Activated CD8-positive, alpha-beta T cell treated with anti-CD3 and anti-CD28 coated beads, Interleukin-2, amount 10 ng/mL, durations not matched to agents 7 days and 5 days (primary cell): ENCODE results near the gene ANKRD28. TPM values are rescaled to one million over a fixed set of nuclear protein-coding genes. Genes with fewer than 3 reads are reported as not detected.

Experiments used
- ATAC-seq: fragments of 150-1000 bp; cut with Tn5 transposase; one replicate; pipeline ENCODE4 v1.10.0; 2021; ENCODE audit warnings: moderate library complexity
- CTCF ChIA-PET: fragments of 350-600 bp; sonication (Branson Sonifier 250); formaldehyde crosslinking; loops from one replicate; lab custom pipeline; 2021; ENCODE audit warnings: antibody characterized with exemption; lab: Charles Lee
- POLR2A ChIA-PET: fragments of 350-600 bp; sonication (Branson Sonifier 250); formaldehyde crosslinking; loops from one replicate; lab custom pipeline; 2021; ENCODE audit warnings: antibody characterized with exemption; lab: Charles Lee
- DNase-seq: peaks from one replicate; pipeline ENCODE4 v3.0.0-alpha.2; 2020
- H3K27ac Mint-ChIP-seq: one replicate; pipeline ENCODE4 v1.8.0; 2021; ENCODE audit warnings: mild to moderate bottlenecking, mixed read lengths
- H3K27me3 Mint-ChIP-seq: one replicate; pipeline ENCODE4 v1.8.0; 2021; ENCODE audit warnings: low read depth, mixed read lengths
- H3K36me3 Mint-ChIP-seq: one replicate; pipeline ENCODE4 v1.8.0; 2021; ENCODE audit warnings: low read depth, mixed read lengths
- H3K4me1 Mint-ChIP-seq: one replicate; pipeline ENCODE4 v1.8.0; 2021; ENCODE audit warnings: low read depth, mixed read lengths
- H3K4me3 Mint-ChIP-seq: one replicate; pipeline ENCODE4 v1.8.0; 2021; ENCODE audit warnings: mild to moderate bottlenecking, mixed read lengths
- H3K9me3 Mint-ChIP-seq: one replicate; pipeline ENCODE4 v1.8.0; 2022; ENCODE audit warnings: mixed read lengths; ENCODE audit not compliant: insufficient read depth
- total RNA-seq, 2 experiments: library from RNA; stranded (reverse); gene quantifications; one replicate each; pipeline ENCODE4 v1.2.3, GENCODE V29; 2021

The ANKRD28 gene
- total RNA-seq, 2 experiments from 2014 or later = 30.7 to 37.7 TPM

DNA sequence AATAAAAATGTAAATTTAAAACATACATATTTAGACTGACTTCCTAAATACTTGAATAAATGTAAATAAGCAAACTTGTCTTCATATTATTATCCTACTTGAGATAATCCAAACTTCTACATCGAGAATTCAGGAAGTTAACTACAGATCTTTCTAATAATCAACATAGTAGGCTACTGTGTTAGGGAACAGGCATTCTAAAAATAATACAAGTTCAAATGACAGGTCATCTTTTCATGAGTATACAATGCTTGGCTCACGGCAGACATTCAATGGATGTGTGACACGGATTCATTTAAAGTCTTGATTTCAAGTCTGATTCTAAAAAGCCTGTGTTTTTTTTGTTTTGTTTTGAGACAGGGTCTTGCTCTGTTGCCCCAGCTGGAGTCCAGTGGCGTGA lies 107.5 kb downstream of the ANKRD28 start:
- ATAC-seq (no peak), DNase-seq (no peak)
- no peaks in the 10 kb centered on the region for H3K9me3 Mint-ChIP-seq
- POLR2A ChIA-PET = no interaction called here
- CTCF ChIA-PET = no interaction called here
- peaks cover 35% of the 10 kb centered on the region for H3K36me3 Mint-ChIP-seq
- no peaks in the 10 kb centered on the region for H3K27me3 Mint-ChIP-seq
- no peak overlapping the region for H3K27ac Mint-ChIP-seq
- no peaks in the 10 kb centered on the region for H3K4me1 Mint-ChIP-seq
- no peak overlapping the region for H3K4me3 Mint-ChIP-seq

DNA sequence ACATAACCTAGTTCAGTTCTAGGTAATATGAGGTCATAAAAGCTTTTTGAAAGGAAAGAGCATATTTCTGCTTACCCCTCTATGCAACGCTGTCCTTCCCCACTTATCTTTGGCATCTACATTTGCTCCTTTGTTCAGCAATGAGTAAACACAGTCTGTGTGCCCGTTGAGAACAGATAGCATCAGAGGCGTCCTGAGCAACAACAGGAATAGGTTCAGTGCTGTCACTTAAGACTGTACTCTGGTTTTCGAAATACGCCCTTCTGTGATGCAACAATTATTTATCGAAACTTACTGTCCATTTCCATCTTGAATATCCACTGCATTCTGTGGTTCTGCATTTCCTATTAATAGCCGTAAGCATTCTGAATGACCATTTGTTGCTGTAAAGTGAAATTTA lies 111.9 kb downstream of the ANKRD28 start:
- Mint-ChIP-seq H3K36me3 (peaks cover 46% of the 10 kb centered on the region), H3K4me1 (no peaks in the 10 kb centered on the region), H3K9me3 (no peaks in the 10 kb centered on the region), H3K4me3 (no peak overlapping the region), H3K27me3 (no peaks in the 10 kb centered on the region), H3K27ac (no peak overlapping the region)
- DNase-seq (no peak), ATAC-seq (no peak)
- ChIA-PET POLR2A (no interaction called here), CTCF (no interaction called here)

DNA sequence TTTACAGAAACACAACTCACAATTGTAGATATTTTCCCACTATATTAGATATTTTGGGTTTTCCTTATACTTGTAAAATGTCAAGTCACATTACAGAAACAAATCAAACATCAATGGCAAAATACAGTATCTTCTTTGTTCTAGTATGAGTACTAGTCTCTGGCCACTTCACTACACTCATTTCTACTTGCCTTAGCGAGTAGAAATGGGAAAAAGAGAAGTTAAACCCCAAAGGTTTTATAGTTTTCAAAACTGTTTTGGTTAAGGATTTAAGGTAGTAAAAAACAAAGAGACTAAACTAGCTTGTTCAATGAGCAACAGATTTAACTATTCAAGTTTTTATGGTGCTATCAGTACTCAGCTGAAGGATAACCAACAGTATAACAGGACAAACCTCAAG lies 114.5 kb downstream of the ANKRD28 start:
- ATAC-seq = no peak
- CTCF ChIA-PET = interaction anchor here (0.7 to 2.2 kb wide), 3 partner anchors 14 to 53 kb away, joined by 3 to 6 read pairs (median 3); no protein-coding TSS in a partner anchor

DNA sequence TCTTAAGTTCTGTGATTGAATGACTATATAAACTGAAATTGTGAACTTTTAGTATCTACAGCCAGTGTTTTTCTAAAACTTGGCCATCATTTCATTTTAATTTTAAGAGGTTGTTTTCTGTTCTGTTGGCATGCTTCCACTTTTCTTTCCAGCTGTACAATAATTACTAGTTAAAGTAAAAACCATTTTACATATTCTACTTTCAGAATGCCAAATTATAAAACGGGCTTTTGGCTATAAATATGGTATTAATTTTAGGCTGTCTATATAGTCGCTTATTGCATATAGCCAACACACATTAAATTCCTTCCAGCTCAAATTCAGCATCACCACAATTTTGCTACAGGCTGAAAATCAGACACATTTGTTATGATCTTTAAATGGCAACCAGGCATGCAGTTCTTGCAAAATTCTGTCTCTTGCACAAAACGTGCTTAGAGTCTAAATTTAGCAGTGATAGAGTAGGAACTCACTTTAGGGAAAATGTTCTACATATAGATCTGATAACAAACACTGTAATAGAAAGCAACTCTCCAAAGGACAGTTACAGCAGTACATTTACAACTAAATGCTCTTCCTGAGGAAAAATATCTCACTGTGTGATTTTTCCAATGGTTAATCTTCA lies 115.1 kb downstream of the ANKRD28 start:
- ChIA-PET CTCF (interaction anchor here (1.0 to 2.2 kb wide), 2 partner anchors 13 to 52 kb away, joined by 3 to 6 read pairs; no protein-coding TSS in a partner anchor), POLR2A (no interaction called here)
- peaks cover 44% of the 10 kb centered on the region for H3K36me3 Mint-ChIP-seq
- DNase-seq = no peak
- no peaks in the 10 kb centered on the region for H3K27me3 Mint-ChIP-seq
- no peak overlapping the region for H3K4me3 Mint-ChIP-seq
- H3K9me3 Mint-ChIP-seq = no peaks in the 10 kb centered on the region
- no peak overlapping the region for H3K27ac Mint-ChIP-seq
- no peak for ATAC-seq
- H3K4me1 Mint-ChIP-seq = no peaks in the 10 kb centered on the region

More for the DNA sequence above, 114.5 kb downstream of the ANKRD28 start:
- Mint-ChIP-seq H3K36me3 (peaks cover 41% of the 10 kb centered on the region), H3K4me1 (no peaks in the 10 kb centered on the region), H3K4me3 (no peak overlapping the region), H3K27ac (no peak overlapping the region), H3K27me3 (no peaks in the 10 kb centered on the region), H3K9me3 (no peaks in the 10 kb centered on the region)
- POLR2A ChIA-PET = no interaction called here
- no peak for DNase-seq

DNA sequence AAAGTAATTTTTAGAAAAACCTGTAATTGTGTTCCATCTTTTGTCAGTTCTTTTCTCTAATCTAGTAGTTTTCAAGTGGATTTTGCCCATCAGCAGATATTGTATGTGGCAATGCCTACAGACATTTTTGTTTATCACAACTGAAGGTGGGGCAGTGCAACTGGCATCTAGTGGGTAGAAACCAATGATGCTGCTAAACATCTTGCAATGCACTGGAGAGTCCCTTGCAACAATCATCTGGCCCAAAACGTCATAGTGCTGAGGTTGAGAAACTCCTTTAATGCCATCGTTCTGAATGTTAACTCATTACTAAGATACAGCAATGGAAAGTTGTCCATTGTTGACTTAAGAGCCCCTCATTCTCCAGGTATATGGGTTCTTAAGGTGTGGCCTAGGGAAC lies 116.1 kb downstream of the ANKRD28 start:
- Mint-ChIP-seq H3K4me3 (no peak overlapping the region), H3K27me3 (no peaks in the 10 kb centered on the region), H3K36me3 (peaks cover 49% of the 10 kb centered on the region), H3K27ac (no peak overlapping the region), H3K4me1 (no peaks in the 10 kb centered on the region), H3K9me3 (no peaks in the 10 kb centered on the region)
- CTCF ChIA-PET = interaction anchor here (2.2 kb wide), 1 partner anchor 51 kb away, joined by 6 read pairs; no protein-coding TSS in a partner anchor
- no peak for ATAC-seq
- no peak for DNase-seq
- POLR2A ChIA-PET = no interaction called here

DNA sequence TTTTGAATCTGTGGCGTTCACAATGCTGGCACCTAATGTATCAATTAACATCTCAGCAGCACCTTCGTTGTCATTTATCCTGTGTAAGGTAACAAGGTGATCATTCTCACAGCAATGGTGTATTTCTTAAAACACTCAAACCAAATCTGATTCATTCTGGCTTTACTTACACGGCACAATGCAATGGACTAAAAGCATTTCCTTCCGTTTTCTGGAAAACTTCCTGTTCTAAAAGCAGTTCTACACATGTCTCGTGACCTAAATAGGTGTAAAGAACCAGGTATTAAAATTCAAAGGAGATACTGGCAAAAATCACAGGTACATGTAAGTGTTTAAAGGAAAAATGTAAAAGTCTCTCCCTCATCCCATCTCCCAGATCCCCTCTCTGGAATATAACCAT lies 118.5 kb downstream of the ANKRD28 start:
- H3K9me3 Mint-ChIP-seq = no peaks in the 10 kb centered on the region
- no peaks in the 10 kb centered on the region for H3K4me1 Mint-ChIP-seq
- DNase-seq (no peak), ATAC-seq (no peak)
- no peak overlapping the region for H3K4me3 Mint-ChIP-seq
- no peaks in the 10 kb centered on the region for H3K27me3 Mint-ChIP-seq
- POLR2A ChIA-PET = no interaction called here
- H3K36me3 Mint-ChIP-seq = peaks cover 38% of the 10 kb centered on the region
- H3K27ac Mint-ChIP-seq = no peak overlapping the region
- CTCF ChIA-PET = no interaction called here

DNA sequence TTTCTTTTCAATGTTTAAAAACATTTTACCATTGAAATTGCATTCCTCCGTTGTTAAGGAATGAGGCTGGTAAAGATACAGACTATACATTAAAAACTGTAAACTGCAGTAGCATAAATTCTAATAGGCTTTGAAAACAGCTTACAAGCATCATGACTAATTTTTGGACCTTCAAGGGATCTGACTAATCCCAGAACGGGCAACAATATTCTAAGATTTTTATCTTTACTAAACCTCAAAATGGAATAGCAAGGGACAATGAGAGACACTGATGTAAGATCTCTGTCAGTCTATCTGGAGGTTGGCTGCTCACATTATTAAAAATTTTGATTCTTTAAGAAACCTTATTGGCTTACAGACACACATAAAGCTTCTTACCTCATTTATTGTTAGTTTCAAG lies 121.5 kb downstream of the ANKRD28 start:
- H3K4me3 Mint-ChIP-seq = no peak overlapping the region
- DNase-seq = no peak
- peaks cover 22% of the 10 kb centered on the region for H3K36me3 Mint-ChIP-seq
- no peaks in the 10 kb centered on the region for H3K9me3 Mint-ChIP-seq
- no peak for ATAC-seq
- POLR2A ChIA-PET = no interaction called here
- H3K27me3 Mint-ChIP-seq = no peaks in the 10 kb centered on the region
- no peaks in the 10 kb centered on the region for H3K4me1 Mint-ChIP-seq
- CTCF ChIA-PET = no interaction called here
- no peak overlapping the region for H3K27ac Mint-ChIP-seq

DNA sequence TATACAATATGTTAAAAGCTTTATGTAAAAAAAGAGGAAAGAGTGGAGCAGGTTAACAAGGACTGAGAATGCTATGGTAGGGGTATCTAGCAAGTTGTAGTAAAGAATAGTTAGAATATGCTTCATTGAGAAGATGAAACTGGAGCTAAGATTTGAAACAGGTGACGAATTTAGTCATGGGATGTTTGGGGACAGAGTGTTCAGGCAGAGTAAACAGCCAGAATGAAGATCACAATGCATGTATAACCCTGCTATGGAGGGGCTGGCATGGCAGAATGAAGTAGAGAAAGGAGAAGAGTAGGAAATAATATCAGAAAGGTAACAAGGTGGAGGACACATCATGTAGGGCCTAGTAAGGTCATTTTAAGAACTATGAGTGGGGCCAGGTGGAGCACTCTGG lies 124.2 kb downstream of the ANKRD28 start:
- Mint-ChIP-seq H3K36me3 (peaks cover 34% of the 10 kb centered on the region), H3K27ac (no peak overlapping the region), H3K9me3 (no peaks in the 10 kb centered on the region), H3K4me3 (no peak overlapping the region), H3K4me1 (no peaks in the 10 kb centered on the region), H3K27me3 (no peaks in the 10 kb centered on the region)
- CTCF ChIA-PET = no interaction called here
- ATAC-seq (no peak), DNase-seq (no peak)
- POLR2A ChIA-PET = no interaction called here

DNA sequence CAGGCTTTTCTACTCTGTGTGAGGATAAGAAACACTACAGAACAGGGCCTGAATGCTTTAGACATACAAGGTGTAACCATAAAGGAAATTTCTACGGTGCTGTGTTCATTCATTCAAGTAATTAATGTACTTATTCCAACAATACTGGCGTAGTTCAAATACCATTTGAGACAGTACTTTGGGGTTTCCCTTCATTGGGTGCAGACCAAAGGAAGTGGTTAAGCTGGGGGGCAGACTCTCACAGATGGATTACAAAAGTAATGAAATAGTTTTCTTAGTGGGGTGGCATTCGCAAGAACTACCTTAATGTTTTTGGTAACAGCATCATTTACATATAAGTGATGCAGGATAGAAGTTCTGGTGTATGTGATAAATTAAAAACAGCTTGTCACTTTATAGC lies 130.3 kb downstream of the ANKRD28 start:
- no peaks in the 10 kb centered on the region for H3K27me3 Mint-ChIP-seq
- H3K4me3 Mint-ChIP-seq = peak overlapping the region; percentile 41
- DNase-seq = peak; percentile 77
- H3K27ac Mint-ChIP-seq = peak overlapping the region; percentile 52
- H3K4me1 Mint-ChIP-seq = peaks cover 18% of the 10 kb centered on the region
- peaks cover 55% of the 10 kb centered on the region for H3K36me3 Mint-ChIP-seq
- ATAC-seq = peak; percentile 94
- ChIA-PET CTCF (interaction anchor here (1.0 to 1.6 kb wide), 4 partner anchors 16 to 144 kb away, joined by 3 to 6 read pairs (median 4); no protein-coding TSS in a partner anchor), POLR2A (no interaction called here)
- H3K9me3 Mint-ChIP-seq = peaks cover 17% of the 10 kb centered on the region

DNA sequence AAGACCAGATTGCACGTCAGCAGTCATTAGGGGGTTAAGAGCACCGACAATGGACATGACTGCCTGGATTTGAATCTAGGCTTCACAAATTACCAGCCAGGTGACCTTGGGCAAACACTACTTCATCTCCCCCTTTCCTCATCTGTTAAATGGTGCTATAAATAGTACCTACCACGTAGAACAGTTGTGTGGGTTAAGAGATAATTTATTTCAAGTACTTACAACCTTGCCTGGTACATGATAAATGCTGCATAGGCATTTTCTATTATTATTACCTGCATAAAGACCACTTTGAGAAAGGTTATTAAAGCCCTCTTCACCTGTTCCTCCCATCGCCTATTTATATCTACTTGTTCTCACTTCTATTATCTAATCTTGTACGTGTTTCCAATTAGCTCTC lies 131.5 kb downstream of the ANKRD28 start:
- no peak for DNase-seq
- ATAC-seq = no peak
- Mint-ChIP-seq H3K4me1 (peaks cover 20% of the 10 kb centered on the region), H3K36me3 (peaks cover 56% of the 10 kb centered on the region), H3K27ac (no peak overlapping the region), H3K9me3 (peaks cover 17% of the 10 kb centered on the region), H3K27me3 (peaks cover 6% of the 10 kb centered on the region), H3K4me3 (no peak overlapping the region)
- CTCF ChIA-PET = interaction anchor here (1.1 kb wide), 1 partner anchor 15 kb away, joined by 3 read pairs; no protein-coding TSS in a partner anchor
- POLR2A ChIA-PET = interaction anchor here (0.7 kb wide), 1 partner anchor 12 kb away, joined by 4 read pairs; no protein-coding TSS in a partner anchor

DNA sequence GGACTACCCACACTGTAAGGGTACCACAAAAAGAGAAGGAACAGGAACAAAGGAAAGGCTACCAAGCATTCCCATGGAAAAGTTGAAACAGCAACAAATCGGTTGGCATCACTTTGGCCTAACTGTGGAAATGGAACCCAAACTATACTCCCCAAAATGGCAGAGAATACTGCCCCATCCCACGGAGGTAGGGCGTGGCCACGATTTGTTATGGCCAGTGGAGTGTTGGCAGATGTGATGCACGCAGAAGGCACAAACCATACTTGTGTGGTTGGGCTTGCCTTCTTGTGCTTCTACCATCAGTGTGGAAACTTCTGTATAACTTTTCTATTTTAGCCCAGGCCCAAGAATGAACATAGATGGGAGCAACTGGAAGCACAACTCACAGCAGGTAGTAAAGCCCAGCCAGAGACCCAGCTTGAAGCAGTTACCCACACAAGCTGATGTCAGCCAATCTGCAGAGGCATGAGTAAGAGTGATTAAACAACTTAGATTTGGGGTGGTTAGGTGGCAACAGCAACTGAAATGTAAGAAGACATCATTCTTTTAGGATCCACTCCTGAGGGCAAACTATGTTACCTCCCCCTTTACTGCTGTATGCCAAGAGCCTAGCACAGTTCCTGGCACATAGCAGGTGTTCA lies 132.1 kb downstream of the ANKRD28 start:
- ChIA-PET POLR2A (no interaction called here), CTCF (interaction anchor here (1.1 kb wide), 1 partner anchor 38 kb away, joined by 3 read pairs; no protein-coding TSS in a partner anchor)
- H3K36me3 Mint-ChIP-seq = peaks cover 52% of the 10 kb centered on the region
- DNase-seq (no peak), ATAC-seq (no peak)
- H3K9me3 Mint-ChIP-seq = peaks cover 17% of the 10 kb centered on the region
- peaks cover 8% of the 10 kb centered on the region for H3K27me3 Mint-ChIP-seq
- no peak overlapping the region for H3K27ac Mint-ChIP-seq
- peaks cover 20% of the 10 kb centered on the region for H3K4me1 Mint-ChIP-seq
- no peak overlapping the region for H3K4me3 Mint-ChIP-seq

DNA sequence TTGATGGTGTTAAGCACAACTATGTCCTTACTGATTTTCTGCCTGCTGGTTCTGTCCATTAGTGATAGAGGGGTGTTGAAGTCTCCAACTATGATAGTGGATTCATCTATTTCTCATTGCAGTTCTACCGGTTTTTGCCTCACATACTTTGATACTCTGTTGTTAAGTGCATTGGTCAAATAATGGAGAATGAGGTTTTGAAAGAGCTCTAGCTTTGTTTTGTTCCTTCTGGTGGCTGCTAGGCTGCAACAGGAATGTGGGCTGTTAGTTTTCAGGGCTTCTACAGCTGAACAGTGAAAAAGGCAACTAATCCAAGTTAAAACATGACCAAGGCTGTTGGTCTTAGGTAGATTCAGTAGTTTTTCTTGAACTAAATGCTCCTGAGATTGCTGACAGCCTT lies 133.6 kb downstream of the ANKRD28 start:
- H3K4me3 Mint-ChIP-seq = no peak overlapping the region
- DNase-seq = no peak
- peaks cover 25% of the 10 kb centered on the region for H3K4me1 Mint-ChIP-seq
- ChIA-PET POLR2A (no interaction called here), CTCF (interaction anchor here (1.1 kb wide), 1 partner anchor 37 kb away, joined by 3 read pairs; no protein-coding TSS in a partner anchor)
- H3K36me3 Mint-ChIP-seq = peaks cover 39% of the 10 kb centered on the region
- peaks cover 17% of the 10 kb centered on the region for H3K9me3 Mint-ChIP-seq
- peaks cover 8% of the 10 kb centered on the region for H3K27me3 Mint-ChIP-seq
- no peak overlapping the region for H3K27ac Mint-ChIP-seq
- ATAC-seq = no peak
